Stomach (tissue), 9 donors: ENCODE data around the gene TRMO. TPM values are rescaled to one million over a fixed set of nuclear protein-coding genes. Genes with fewer than 3 reads are reported as not detected.

Experiments
- DNase-seq, 2 donors: peaks; one replicate each; pipeline versions ENCODE4 v3.0.0 to v3.0.0-alpha.2; 2013 to 2019
- H3K27ac ChIP-seq, 5 donors: fragments of 200-600 bp in 4 of 5; sonication (generic) in 4 of 5; one replicate each; pipeline ENCODE4 v1.5.1; 2013 to 2019; ENCODE audit warnings: mild to moderate bottlenecking in 1 of 5, moderate library complexity in 1 of 5
- H3K27me3 ChIP-seq, 3 donors: fragments of 200-600 bp; sonication (generic); one replicate each; pipeline ENCODE4 v1.5.1; 2017 to 2019; ENCODE audit warnings: mixed run types in 1 of 3
- H3K36me3 ChIP-seq, 4 donors: fragments of 200-600 bp; sonication (generic); 1 replicate in 3 of 4; 2 replicates in 1 of 4; pipeline ENCODE4 v1.5.1; 2016 to 2019
- H3K4me1 ChIP-seq, 4 donors: fragments of 200-600 bp; sonication (generic); one replicate each; pipeline ENCODE4 v1.5.1; 2016 to 2019
- H3K4me3 ChIP-seq, 4 donors: fragments of 200-600 bp; sonication (generic) in 3 of 4; one replicate each; pipeline ENCODE4 v1.5.1; 2016 to 2019; ENCODE audit warnings: mild to moderate bottlenecking in 1 of 4
- H3K9me3 ChIP-seq, 4 donors: fragments of 200-600 bp; sonication (generic); one replicate each; pipeline ENCODE4 v1.5.1; 2016 to 2019
- CTCF ChIP-seq, 7 experiments: fragments of 450-650 bp in 4 of 7; fragments of 200-600 bp in 3 of 7; sonication (generic) in 3 of 7; IDR thresholded peaks; one replicate each; pipeline ENCODE4 v1.5.1; 2016 to 2019; ENCODE audit warnings: antibody characterized with exemption in 7 of 7, control low read depth in 2 of 7, mild to moderate bottlenecking in 1 of 7
- EP300 ChIP-seq: sonication (generic); formaldehyde crosslinking; IDR thresholded peaks from one replicate; pipeline ENCODE4 v1.6.1; 2017; ENCODE audit warnings: antibody characterized with exemption
- POLR2A ChIP-seq, 4 donors: fragments of 450-650 bp; IDR thresholded peaks; one replicate each; pipeline ENCODE4 v1.6.1; 2016; ENCODE audit warnings: antibody characterized with exemption in 4 of 4, control low read depth in 2 of 4, mild to moderate bottlenecking in 1 of 4, moderate library complexity in 1 of 4
- POLR2AphosphoS5 ChIP-seq, 3 donors: sonication (generic); formaldehyde crosslinking; IDR thresholded peaks; one replicate each; pipeline ENCODE4 v1.6.1; 2016; ENCODE audit warnings: antibody characterized with exemption in 3 of 3
- WGBS, 5 donors: extraction: QIAGEN DNeasy Blood & Tissue Kit in 3 of 5; methylation state at CpG; one replicate each; pipeline versions ENCODE4 v1.1.5 to v1.1.7; 2013 to 2018; 5-methylcytosine and 5-hydroxymethylcytosine counted together
- intact Hi-C: fragments of 100-400 bp; cut with DNase I; formaldehyde crosslinking; loops from one replicate; pipeline ENCODE4 v1.15.1; 2023; ENCODE audit warnings: low total_unique reads
- polyA plus RNA-seq, 3 donors: library from polyadenylated mRNA; stranded (reverse); fragments of 200-250 nt; gene quantifications; one replicate each; pipeline ENCODE4 v1.2.3, GENCODE V29; 2013
- total RNA-seq, 5 donors: library from RNA; depleted of rRNA; stranded (reverse); fragments of >200 nt; gene quantifications; one replicate each; pipeline versions ENCODE4 v1.1.0 to v1.2.3, GENCODE V29; 2014 to 2016
- donor health status: healthy with polysubstance abuse.
- donor health status: Bipolar disorder and iron deficiency.
- donor health status: healthy.

TRMO gene
- total and polyA plus RNA-seq, 8 donors: 2.9 to 98.2 (median 10.4) TPM

- no peak for TF ChIP-seq POLR2AphosphoS5 (IDR thresholded peaks at IDR 0.05)
- TF ChIP-seq EP300: no peak
- no peak for TF ChIP-seq CTCF (IDR thresholded peaks at IDR 0.05)
- TF ChIP-seq POLR2A (IDR thresholded peaks at IDR 0.05): no peak
- WGBS, 5 donors: 46 to 67% (median 47%) methylated on average over 3 of the region's 3 CpGs
- Histone ChIP-seq H3K27me3 (peaks cover 0 to 28% (median 3%) of the 10 kb centered on the region in 3 donors), H3K27ac (peak within 1 kb of the TSS in 1 of 5 donors; percentile 26), H3K36me3 (no peaks in the 10 kb centered on the region), H3K4me1 (no peaks in the 10 kb centered on the region), H3K4me3 (no peak within 1 kb of the TSS), H3K9me3 (no peaks in the 10 kb centered on the region)
- DNase-seq: peak in 1 of 2 donors; percentile 50
- intact Hi-C loops: no loop called here
Measured at GRCh38 chr9:97938081-97938644, 15.9 kb upstream of the TRMO start, which contains the start of gene HEMGN. HEMGN (minus strand) TSS chr9:97938172; CDS start chr9:97938136, 36 bp downstream.

- intact Hi-C loops: no loop called here
- no peaks in the 10 kb centered on the region for H3K9me3 ChIP-seq
- no peak for TF ChIP-seq POLR2A (IDR thresholded peaks at IDR 0.05)
- no peak for TF ChIP-seq POLR2AphosphoS5 (IDR thresholded peaks at IDR 0.05)
- no peak for TF ChIP-seq EP300
- TF ChIP-seq CTCF (IDR thresholded peaks at IDR 0.05): no peak
- H3K4me3 ChIP-seq: no peak overlapping the region
- no peaks in the 10 kb centered on the region for H3K36me3 ChIP-seq
- no peak for DNase-seq
- no peaks in the 10 kb centered on the region for H3K4me1 ChIP-seq
- peaks cover 0 to 28% (median 3%) of the 10 kb centered on the region in 3 donors for H3K27me3 ChIP-seq
- H3K27ac ChIP-seq: no peak overlapping the region
Measured at GRCh38 chr9:97936998-97937397, 14.7 kb upstream of the TRMO start.

- Histone ChIP-seq H3K4me1 (no peaks in the 10 kb centered on the region), H3K4me3 (no peak overlapping the region), H3K27me3 (peaks cover 0 to 41% (median 3%) of the 10 kb centered on the region in 3 donors), H3K36me3 (no peaks in the 10 kb centered on the region), H3K27ac (no peak overlapping the region), H3K9me3 (no peaks in the 10 kb centered on the region)
- TF ChIP-seq POLR2A (IDR thresholded peaks at IDR 0.05): no peak
- no peak for TF ChIP-seq POLR2AphosphoS5 (IDR thresholded peaks at IDR 0.05)
- TF ChIP-seq EP300: no peak
- TF ChIP-seq CTCF (IDR thresholded peaks at IDR 0.05): no peak
- no peak for DNase-seq
- intact Hi-C loops: no loop called here
- WGBS, 5 donors: 59 to 77% (median 75%) methylated on average over 1 of the region's 1 CpG
Measured at GRCh38 chr9:97935276-97935675, 13.0 kb upstream of the TRMO start.

- WGBS, 5 donors: 34 to 42% (median 35%) methylated on average over 6 of the region's 6 CpGs
- H3K27me3 ChIP-seq: peaks cover 0 to 41% (median 3%) of the 10 kb centered on the region in 3 donors
- no peaks in the 10 kb centered on the region for H3K36me3 ChIP-seq
- no peak overlapping the region for H3K27ac ChIP-seq
- no peak overlapping the region for H3K4me3 ChIP-seq
- TF ChIP-seq CTCF (IDR thresholded peaks at IDR 0.05): no peak
- no peak for TF ChIP-seq EP300
- no peak for TF ChIP-seq POLR2A (IDR thresholded peaks at IDR 0.05)
- no peak for TF ChIP-seq POLR2AphosphoS5 (IDR thresholded peaks at IDR 0.05)
- H3K4me1 ChIP-seq: no peaks in the 10 kb centered on the region
- no peaks in the 10 kb centered on the region for H3K9me3 ChIP-seq
- intact Hi-C loops: no loop called here
- DNase-seq: peak in 1 of 2 donors; percentile 20
Measured at GRCh38 chr9:97934321-97935115, 12.2 kb upstream of the TRMO start.
